C4-2B (cell line): ENCODE results near the gene NCF2.

ENCODE experiments used
- CTCF ChIP-seq: fragments of 450-650 bp; conservative IDR thresholded peaks from 2 replicates; pipeline ENCODE4 v1.5.1; 2017; ENCODE audit warnings: mild to moderate bottlenecking
- ZFX ChIP-seq: fragments of 450-650 bp; IDR thresholded peaks from 2 replicates; pipeline ENCODE4 v1.6.1; 2017

DNA sequence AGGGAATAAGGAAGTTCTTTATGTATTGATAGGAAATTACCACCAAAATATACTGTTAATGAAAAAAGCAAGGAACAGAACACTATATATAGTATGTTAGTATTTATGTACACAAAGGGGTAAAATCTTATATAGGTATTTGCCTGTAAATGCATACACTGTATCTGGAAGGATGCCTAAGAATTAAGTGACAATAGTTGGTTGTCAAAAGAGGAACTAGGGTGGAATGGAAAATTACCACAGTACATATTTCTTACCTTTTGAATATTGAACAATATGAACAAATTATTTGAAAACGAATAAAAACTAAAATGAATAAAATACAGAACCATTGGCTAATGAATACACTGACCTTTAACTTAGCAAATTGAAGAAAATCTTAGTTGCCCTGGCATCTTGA, 31.8 kb upstream of the NCF2 start:
- TF ChIP-seq CTCF (no peak), ZFX (no peak)
